Keratinocyte (primary cell): ENCODE measurements around the gene PRKCZ. TPM values are rescaled to one million over a fixed set of nuclear protein-coding genes. Genes with fewer than 3 reads are reported as not detected.

Source experiments
- DNase-seq: peaks from one replicate; pipeline ENCODE4 v3.0.0-alpha.2; 2011; ENCODE audit warnings: low read depth, missing footprints, low spot score
- FAIRE-seq: peaks from 2 replicates; lab custom pipeline; 2011; peaks lifted over from hg19 to GRCh38; lab: Jason Lieb, UNC
- H2AFZ ChIP-seq: 2 replicates; pipeline ENCODE4 v1.6.0; 2012; ENCODE audit warnings: low read length, control low read depth, inconsistent platforms; ENCODE audit not compliant: control insufficient read depth
- H3K27ac ChIP-seq: 2 replicates; pipeline ENCODE4 v1.5.1; 2011; ENCODE audit warnings: low read length; ENCODE audit not compliant: control insufficient read depth, insufficient read depth
- H3K27me3 ChIP-seq: 3 replicates; pipeline ENCODE4 v1.6.0; 2011; ENCODE audit warnings: low read length; ENCODE audit not compliant: control insufficient read depth, insufficient read depth; ENCODE audit errors: extremely low read depth
- H3K36me3 ChIP-seq, 2 experiments: 2 replicates in 1 of 2; 3 replicates in 1 of 2; pipeline ENCODE4 v1.5.1; 2011; ENCODE audit warnings: low read length in 2 of 2, mild to moderate bottlenecking in 1 of 2; ENCODE audit not compliant: control insufficient read depth in 2 of 2, insufficient read depth in 2 of 2; ENCODE audit errors: extremely low read depth in 1 of 2
- H3K4me1 ChIP-seq: 3 replicates; pipeline ENCODE4 v1.5.1; 2011; ENCODE audit warnings: low read length; ENCODE audit not compliant: control insufficient read depth, insufficient read depth; ENCODE audit errors: extremely low read depth
- H3K4me2 ChIP-seq: 3 replicates; pipeline ENCODE4 v1.6.0; 2011; ENCODE audit warnings: low read depth, low read length; ENCODE audit not compliant: control insufficient read depth, insufficient read depth; ENCODE audit errors: extremely low read depth
- H3K4me3 ChIP-seq, 3 experiments: fragments of 200-600 bp in 1 of 3; sonication (generic) in 1 of 3; 2 replicates in 2 of 3; 3 replicates in 1 of 3; pipeline ENCODE4 v1.5.1; 2011 to 2016; ENCODE audit warnings: low read length in 3 of 3, mild to moderate bottlenecking in 3 of 3, control low read depth in 2 of 3, inconsistent platforms in 1 of 3, low read depth in 1 of 3, mixed read lengths in 1 of 3, mixed run types in 1 of 3, moderate library complexity in 1 of 3; ENCODE audit not compliant: control insufficient read depth in 2 of 3, insufficient read depth in 2 of 3; ENCODE audit errors: extremely low read depth in 1 of 3
- H3K79me2 ChIP-seq: 2 replicates; pipeline ENCODE4 v1.6.0; 2012; ENCODE audit warnings: low read length; ENCODE audit not compliant: control insufficient read depth, insufficient read depth
- H3K9ac ChIP-seq: 3 replicates; pipeline ENCODE4 v1.6.0; 2011; ENCODE audit warnings: low read length; ENCODE audit not compliant: control insufficient read depth, insufficient read depth; ENCODE audit errors: extremely low read depth
- H3K9me1 ChIP-seq: 3 replicates; pipeline ENCODE4 v1.6.0; 2011; ENCODE audit warnings: low read length; ENCODE audit not compliant: control insufficient read depth, insufficient read depth; ENCODE audit errors: extremely low read depth
- H3K9me3 ChIP-seq: 2 replicates; pipeline ENCODE4 v1.5.1; 2012; ENCODE audit warnings: low read depth, low read length; ENCODE audit not compliant: control insufficient read depth
- H4K20me1 ChIP-seq: 3 replicates; pipeline ENCODE4 v1.6.0; 2011; ENCODE audit warnings: low read length; ENCODE audit not compliant: control insufficient read depth, insufficient read depth; ENCODE audit errors: extremely low read depth
- EZH2 ChIP-seq: IDR thresholded peaks from one replicate; pipeline ENCODE4 v1.6.1; 2012; ENCODE audit warnings: inconsistent platforms, mild to moderate bottlenecking, low read length, moderate library complexity
- dilution Hi-C: fragments of 300-500 bp; cut with MboI; formaldehyde crosslinking; loops from one replicate; pipeline ENCODE4 v1.7.0; 2020; ENCODE audit warnings: low sequenced_read_pairs; ENCODE audit not compliant: extremely low pct_ligation_motif_present
- polyA plus RNA-seq, 5 experiments: library from polyadenylated mRNA; depleted of rRNA in 3 of 5; stranded (reverse) in 3 of 5; stranded (forward) in 1 of 5; unstranded in 1 of 5; fragments of >200 nt; gene quantifications; 1 replicate in 1 of 5; 2 replicates in 3 of 5; 3 replicates in 1 of 5; pipeline versions ENCODE4 v1.2.1 to v1.2.3, GENCODE V29; 2011 to 2012; ENCODE audit warnings: missing spikeins in 2 of 5, low read depth in 1 of 5, low replicate concordance in 1 of 5
- TF ChIP-seq, protein P1 (sequence below), 3 experiments: IDR thresholded peaks in 1 of 3; conservative IDR thresholded peaks in 1 of 3; optimal IDR thresholded peaks in 1 of 3; 2 replicates in 2 of 3; 3 replicates in 1 of 3; pipeline versions ENCODE3 to v1.5.1; 2011; ENCODE audit warnings: low read length in 3 of 3, mild to moderate bottlenecking in 3 of 3, moderate library complexity in 2 of 3, control low read depth in 1 of 3, inconsistent platforms in 1 of 3; ENCODE audit not compliant: insufficient read depth in 2 of 3; ENCODE audit errors: extremely low read depth in 1 of 3

PRKCZ gene
- polyA plus RNA-seq, 1 donor (not counting 4 experiments of a cell fraction or from before 2014, with no cell fraction given), result 36.3 TPM

DNA sequence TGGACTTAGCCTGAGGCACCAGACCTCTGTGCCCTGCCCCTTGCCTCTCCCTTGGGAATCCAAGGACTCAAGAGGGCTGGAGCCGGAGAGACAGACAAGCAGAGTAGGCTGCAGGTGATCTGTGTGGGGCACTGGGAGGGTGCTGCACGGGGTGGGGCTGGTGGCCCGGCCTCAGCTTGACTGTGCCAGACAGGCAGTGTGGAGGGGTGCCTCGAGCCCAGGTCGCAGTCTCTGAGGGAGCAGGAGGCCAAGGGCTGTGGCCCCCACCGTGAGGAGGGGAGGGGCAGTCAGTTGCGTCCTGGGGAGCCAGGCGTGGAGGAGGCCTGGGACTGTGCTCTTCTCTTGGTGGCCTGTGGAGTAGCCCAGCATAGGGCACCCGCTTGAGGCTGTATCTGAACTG, 27.0 kb upstream of the PRKCZ start:
- no peak for DNase-seq

DNA sequence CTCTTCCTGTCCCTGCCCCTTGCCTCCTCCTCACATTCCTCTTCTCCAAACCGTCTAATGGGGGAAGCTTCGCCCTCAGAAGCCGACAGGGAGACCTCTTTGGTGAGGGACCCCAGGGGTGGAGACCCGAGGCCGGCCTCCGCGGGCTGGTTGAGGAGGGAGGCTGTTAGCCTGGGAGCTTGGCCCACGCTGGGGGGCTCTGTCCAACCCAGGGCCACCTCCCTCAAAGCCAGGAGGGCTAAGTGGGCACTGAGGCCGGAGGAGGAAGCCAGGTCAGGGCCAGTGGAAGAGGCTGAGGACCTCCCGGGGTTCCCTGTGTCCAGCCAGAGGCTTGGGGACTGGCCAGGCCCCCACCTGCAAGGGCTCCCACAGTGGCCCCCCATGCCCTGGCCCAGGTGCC, 25.8 kb upstream of the PRKCZ start:
- H3K4me2 ChIP-seq, result no peak overlapping the region
- dilution Hi-C loops, result no loop called here

More for the DNA sequence above, 27.0 kb upstream of the PRKCZ start:
- H3K9me3 ChIP-seq, result no peaks in the 10 kb centered on the region
- no peaks in the 10 kb centered on the region for H3K79me2 ChIP-seq
- no peak overlapping the region for H2AFZ ChIP-seq
- no peak overlapping the region for H3K9ac ChIP-seq
- TF ChIP-seq, protein P1, sequence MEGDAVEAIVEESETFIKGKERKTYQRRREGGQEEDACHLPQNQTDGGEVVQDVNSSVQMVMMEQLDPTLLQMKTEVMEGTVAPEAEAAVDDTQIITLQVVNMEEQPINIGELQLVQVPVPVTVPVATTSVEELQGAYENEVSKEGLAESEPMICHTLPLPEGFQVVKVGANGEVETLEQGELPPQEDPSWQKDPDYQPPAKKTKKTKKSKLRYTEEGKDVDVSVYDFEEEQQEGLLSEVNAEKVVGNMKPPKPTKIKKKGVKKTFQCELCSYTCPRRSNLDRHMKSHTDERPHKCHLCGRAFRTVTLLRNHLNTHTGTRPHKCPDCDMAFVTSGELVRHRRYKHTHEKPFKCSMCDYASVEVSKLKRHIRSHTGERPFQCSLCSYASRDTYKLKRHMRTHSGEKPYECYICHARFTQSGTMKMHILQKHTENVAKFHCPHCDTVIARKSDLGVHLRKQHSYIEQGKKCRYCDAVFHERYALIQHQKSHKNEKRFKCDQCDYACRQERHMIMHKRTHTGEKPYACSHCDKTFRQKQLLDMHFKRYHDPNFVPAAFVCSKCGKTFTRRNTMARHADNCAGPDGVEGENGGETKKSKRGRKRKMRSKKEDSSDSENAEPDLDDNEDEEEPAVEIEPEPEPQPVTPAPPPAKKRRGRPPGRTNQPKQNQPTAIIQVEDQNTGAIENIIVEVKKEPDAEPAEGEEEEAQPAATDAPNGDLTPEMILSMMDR (optimal IDR thresholded peaks at IDR 0.05 in 1 of 3, IDR thresholded peaks at IDR 0.05 in 1 of 3, conservative IDR thresholded peaks at IDR 0.05 in 1 of 3; ENCODE audit: extremely low read depth in 1 of 3, insufficient read depth in 2 of 3, low read length in 3 of 3), result no peak
- TF ChIP-seq EZH2, result no peak
- dilution Hi-C loops, result no loop called here
- no peak overlapping the region for H3K4me2 ChIP-seq
- peaks cover 3% of the 10 kb centered on the region for H4K20me1 ChIP-seq
- H3K4me3 ChIP-seq, result no peak overlapping the region
- H3K9me1 ChIP-seq, result no peaks in the 10 kb centered on the region
- H3K27ac ChIP-seq, result no peak overlapping the region
- no peaks in the 10 kb centered on the region for H3K36me3 ChIP-seq
- H3K27me3 ChIP-seq, result peaks cover 53% of the 10 kb centered on the region
- H3K4me1 ChIP-seq, result no peaks in the 10 kb centered on the region
- no peak for FAIRE-seq

More for the DNA sequence above, 25.8 kb upstream of the PRKCZ start:
- no peaks in the 10 kb centered on the region for H3K4me1 ChIP-seq
- no peaks in the 10 kb centered on the region for H3K36me3 ChIP-seq
- no peak overlapping the region for H3K4me3 ChIP-seq
- no peaks in the 10 kb centered on the region for H3K79me2 ChIP-seq
- no peaks in the 10 kb centered on the region for H3K9me3 ChIP-seq
- no peak for DNase-seq
- H2AFZ ChIP-seq, result no peak overlapping the region
- H3K9me1 ChIP-seq, result no peaks in the 10 kb centered on the region
- H3K27ac ChIP-seq, result no peak overlapping the region
- H3K9ac ChIP-seq, result no peak overlapping the region
- H3K27me3 ChIP-seq, result peaks cover 44% of the 10 kb centered on the region
- no peaks in the 10 kb centered on the region for H4K20me1 ChIP-seq
- TF ChIP-seq, protein P1 (optimal IDR thresholded peaks at IDR 0.05 in 1 of 3, IDR thresholded peaks at IDR 0.05 in 1 of 3, conservative IDR thresholded peaks at IDR 0.05 in 1 of 3; ENCODE audit: extremely low read depth in 1 of 3, insufficient read depth in 2 of 3, low read length in 3 of 3), result no peak
- no peak for TF ChIP-seq EZH2
- FAIRE-seq, result no peak
